MM.1S (cell line): Measurements from ENCODE around the gene GPRC5D.

Source experiments
- CTCF ChIP-seq: fragments of 300-600 bp; sonication (generic); IDR thresholded peaks from 2 replicates; pipeline ENCODE4 v1.5.1; 2016; ENCODE audit warnings: antibody characterized with exemption, low read length, mixed read lengths
- EZH2phosphoT487 ChIP-seq: fragments of 300-600 bp; sonication (generic); IDR thresholded peaks from 2 replicates; pipeline ENCODE4 v1.6.1; 2018; ENCODE audit warnings: antibody characterized with exemption, low read length

GRCh38 chr12:12996209-12996608 lies 44.2 kb upstream of the GPRC5D start:
- TF ChIP-seq CTCF (no peak), EZH2phosphoT487 (no peak)
